ES-I3 (cell line): Measurements from ENCODE around the gene ANKRD30A.
"Not testable (repeated sequence)": the region's sequence is repeated elsewhere in the genome, so short reads cannot be mapped to it uniquely, and the experiment has no call there.

Experiments used
- H3K36me3 ChIP-seq: 2 replicates; pipeline ENCODE4 v1.6.1; 2013; ENCODE audit warnings: mild to moderate bottlenecking, low read length, control low read depth, moderate library complexity; ENCODE audit not compliant: insufficient read depth
- H3K4me1 ChIP-seq: 2 replicates; pipeline ENCODE4 v1.6.1; 2013; ENCODE audit warnings: mild to moderate bottlenecking, control low read depth, low read length; ENCODE audit not compliant: insufficient read depth
- H3K9ac ChIP-seq: 2 replicates; pipeline ENCODE4 v1.6.1; 2013; ENCODE audit warnings: low read depth, mild to moderate bottlenecking, low read length, moderate library complexity
- H3K9me3 ChIP-seq: 2 replicates; pipeline ENCODE4 v1.6.1; 2013; ENCODE audit warnings: mild to moderate bottlenecking, low read length, moderate library complexity; ENCODE audit not compliant: control insufficient read depth, insufficient read depth

ANKRD30A gene

DNA sequence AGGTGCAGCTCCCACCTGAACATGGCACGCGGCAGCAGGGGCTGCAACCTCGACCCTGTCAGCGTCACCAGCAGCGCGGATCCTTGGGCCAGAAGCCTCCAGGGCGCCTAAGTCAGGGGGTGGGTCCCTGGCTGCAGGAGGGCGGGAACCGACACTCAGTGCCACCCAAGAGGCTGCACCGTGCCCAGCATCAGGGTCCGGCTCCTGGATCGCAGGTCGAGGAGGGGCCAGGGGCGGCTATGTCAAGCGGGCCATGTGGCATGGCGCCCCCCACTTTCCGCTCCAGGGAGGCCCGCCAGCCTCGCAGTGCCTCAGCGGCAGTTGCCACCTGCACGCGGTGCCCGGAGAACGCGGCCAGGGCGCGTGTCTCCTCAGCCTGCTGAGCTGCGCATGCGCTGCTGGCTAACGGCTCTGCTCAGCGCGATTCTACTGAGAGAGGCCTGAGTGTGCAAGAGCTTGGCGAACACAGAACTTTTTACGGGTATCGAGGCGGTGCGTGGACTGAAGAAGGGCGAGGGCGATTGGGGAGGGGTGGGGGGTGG, at the start of gene ANKRD30A:
ANKRD30A (plus strand) TSS at position 408 of the 542 bp plus-strand sequence. CDS start 190 bp downstream, outside the sequence.
- no peaks in the 10 kb centered on the region for H3K9me3 ChIP-seq
- H3K36me3 ChIP-seq = no peaks in the 10 kb centered on the region
- no peaks in the 10 kb centered on the region for H3K4me1 ChIP-seq
- no peak within 1 kb of the TSS for H3K9ac ChIP-seq

- not testable (repeated sequence) for H3K9me3 ChIP-seq, H3K9ac ChIP-seq, H3K4me1 ChIP-seq, H3K36me3 ChIP-seq
Measured at GRCh38 chr10:37076083-37076482, 49.3 kb upstream of the ANKRD30A start.

DNA sequence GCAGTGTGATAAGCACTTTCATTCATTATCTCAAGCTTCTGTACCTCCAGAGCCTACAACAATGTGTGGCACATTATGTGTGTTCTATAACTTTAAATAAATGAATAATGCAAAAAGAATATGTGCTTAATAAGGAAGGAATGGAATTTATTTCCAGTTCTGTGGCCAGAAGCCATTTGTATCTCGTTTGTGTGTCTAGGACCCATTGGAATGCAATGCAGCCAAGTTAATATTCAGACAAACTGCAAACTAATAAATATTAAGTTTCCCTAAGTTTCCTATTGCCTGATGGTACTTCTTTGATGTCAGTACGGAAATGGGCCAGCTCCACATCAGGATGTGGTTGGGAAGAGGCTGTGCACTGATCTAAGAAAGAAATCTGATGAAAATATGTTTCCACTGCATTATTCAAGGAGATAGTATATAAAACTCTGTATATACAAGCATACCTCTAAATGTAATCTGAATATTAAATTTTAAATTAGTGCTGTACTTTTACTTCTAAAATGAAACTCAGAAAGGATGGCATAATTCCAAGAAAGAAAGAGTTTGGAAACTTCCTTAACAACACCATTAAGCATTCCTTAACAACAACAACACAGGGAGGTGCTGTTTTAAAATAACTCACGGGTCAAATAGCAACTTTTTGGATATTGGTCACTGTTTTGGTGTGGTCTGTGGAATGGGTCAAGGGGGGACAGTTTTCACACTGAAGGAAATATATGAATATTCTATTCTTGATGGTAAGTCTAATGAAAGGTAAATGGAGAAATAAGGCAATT, 29.4 kb upstream of the ANKRD30A start:
- 0 out of 2 replicates have a peak, but pooled peaks cover 3% of the 10 kb centered on the region for H3K9me3 ChIP-seq
- no peak overlapping the region for H3K9ac ChIP-seq
- no peaks in the 10 kb centered on the region for H3K4me1 ChIP-seq
- no peaks in the 10 kb centered on the region for H3K36me3 ChIP-seq

DNA sequence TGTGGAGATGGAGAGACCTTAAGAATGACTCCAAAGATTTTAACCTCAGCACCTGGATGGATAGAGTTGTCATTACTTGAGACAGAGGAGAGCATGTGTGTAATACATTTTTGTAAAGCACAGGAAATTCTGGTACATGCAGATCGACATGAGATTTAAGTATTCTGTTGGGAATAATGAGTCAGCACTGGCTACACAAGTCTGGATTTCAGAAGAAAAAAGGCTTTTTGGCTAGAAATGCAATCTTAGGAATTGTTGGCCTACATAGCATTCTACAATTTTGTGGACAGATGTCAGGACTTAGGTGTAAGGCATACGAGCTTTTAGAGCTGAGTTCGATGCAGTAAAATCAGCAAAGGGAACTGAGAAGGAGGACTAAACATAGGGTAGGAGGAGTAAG, 24.1 kb upstream of the ANKRD30A start:
- Histone ChIP-seq H3K9me3 (no peaks in the 10 kb centered on the region), H3K36me3 (no peaks in the 10 kb centered on the region), H3K9ac (no peak overlapping the region), H3K4me1 (no peaks in the 10 kb centered on the region)

- Histone ChIP-seq H3K9ac (no peak overlapping the region), H3K36me3 (no peaks in the 10 kb centered on the region), H3K4me1 (no peaks in the 10 kb centered on the region), H3K9me3 (no peaks in the 10 kb centered on the region)
Measured at GRCh38 chr10:37109000-37109399, 16.4 kb upstream of the ANKRD30A start.

GRCh38 chr10:37124532-37124931, 866 bp upstream of the ANKRD30A start:
- no peaks in the 10 kb centered on the region for H3K9me3 ChIP-seq

GRCh38 chr10:37125921-37126320, 523 bp downstream of the ANKRD30A start:
- no peaks in the 10 kb centered on the region for H3K36me3 ChIP-seq
- no peak overlapping the region for H3K9ac ChIP-seq
- no peaks in the 10 kb centered on the region for H3K9me3 ChIP-seq
- no peaks in the 10 kb centered on the region for H3K4me1 ChIP-seq

More at GRCh38 chr10:37124532-37124931, 866 bp upstream of the ANKRD30A start:
- Histone ChIP-seq H3K36me3 (no peaks in the 10 kb centered on the region), H3K4me1 (no peaks in the 10 kb centered on the region), H3K9ac (no peak overlapping the region)

- no peaks in the 10 kb centered on the region for H3K9me3 ChIP-seq
- H3K9ac ChIP-seq = no peak overlapping the region
- H3K36me3 ChIP-seq = no peaks in the 10 kb centered on the region
- H3K4me1 ChIP-seq = no peaks in the 10 kb centered on the region
Measured at GRCh38 chr10:37146443-37146842, 21.0 kb downstream of the ANKRD30A start.

- H3K36me3 ChIP-seq = not testable (repeated sequence)
Measured at GRCh38 chr10:37162430-37162829, 37.0 kb downstream of the ANKRD30A start.

DNA sequence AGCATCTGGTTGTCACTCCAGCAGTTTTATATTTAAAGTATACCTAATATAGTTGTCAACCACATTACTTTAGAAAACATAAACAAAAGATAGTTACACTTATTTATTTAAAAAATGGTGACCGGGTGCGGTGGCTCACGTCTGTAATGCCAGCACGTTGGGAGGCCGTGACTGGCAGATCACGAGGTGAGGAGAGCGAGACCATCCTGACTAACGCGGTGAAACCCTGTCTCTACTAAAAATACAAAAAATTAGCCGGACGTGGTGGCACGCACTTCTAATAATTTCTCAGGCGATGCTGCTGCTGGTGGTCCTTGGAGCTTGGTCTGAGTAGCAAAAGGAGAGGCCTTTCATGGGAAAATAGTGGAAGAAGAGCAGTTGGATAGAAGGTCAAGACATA, 46.5 kb downstream of the ANKRD30A start:
- H3K9ac ChIP-seq, H3K9me3 ChIP-seq, H3K4me1 ChIP-seq, H3K36me3 ChIP-seq: not testable (repeated sequence)

More at GRCh38 chr10:37162430-37162829, 37.0 kb downstream of the ANKRD30A start:
- not testable (repeated sequence) for H3K9me3 ChIP-seq, H3K9ac ChIP-seq, H3K4me1 ChIP-seq

GRCh38 chr10:37178296-37178695, 52.9 kb downstream of the ANKRD30A start:
- not testable (repeated sequence) for H3K4me1 ChIP-seq, H3K36me3 ChIP-seq

DNA sequence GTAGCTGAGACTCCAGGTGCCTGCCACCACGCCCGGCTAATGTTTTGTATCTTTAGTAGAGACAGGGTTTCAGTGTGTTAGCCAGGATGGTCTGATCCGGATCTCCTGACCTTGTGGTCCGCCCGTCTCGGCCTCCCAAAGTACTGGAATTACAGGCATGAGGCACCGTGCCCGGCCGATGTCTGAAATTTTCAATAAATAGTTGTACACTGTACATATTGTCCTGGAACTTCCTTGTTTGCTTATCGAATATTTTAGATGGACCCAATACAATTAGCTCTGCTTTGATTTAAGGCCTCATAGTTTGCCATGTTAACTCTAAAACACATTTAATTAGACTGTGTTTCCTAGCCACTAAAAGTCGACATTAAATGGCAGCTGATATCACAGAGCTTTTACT, 57.3 kb downstream of the ANKRD30A start:
- not testable (repeated sequence) for H3K9ac ChIP-seq, H3K36me3 ChIP-seq, H3K9me3 ChIP-seq, H3K4me1 ChIP-seq

More at GRCh38 chr10:37178296-37178695, 52.9 kb downstream of the ANKRD30A start:
- H3K9me3 ChIP-seq, H3K9ac ChIP-seq: not testable (repeated sequence)

DNA sequence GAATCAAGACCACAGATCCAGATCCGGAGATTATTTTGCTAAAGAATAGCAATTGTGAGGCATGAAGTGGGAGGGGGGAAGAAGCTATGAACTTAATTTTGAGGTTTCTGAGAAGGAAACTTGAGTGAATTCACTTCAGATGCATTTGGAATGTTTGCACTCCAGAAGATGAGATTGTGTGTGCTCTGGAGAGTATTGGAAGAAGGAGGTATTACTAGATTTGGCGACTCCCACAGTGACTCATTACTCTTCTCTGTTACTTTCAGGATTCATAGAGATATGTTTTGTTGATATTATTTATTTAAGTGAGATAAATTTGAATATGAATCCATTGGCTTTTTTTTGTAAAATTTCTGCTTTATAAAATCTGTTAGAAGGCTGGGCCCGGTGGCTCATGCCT, 80.7 kb downstream of the ANKRD30A start:
- no peaks in the 10 kb centered on the region for H3K4me1 ChIP-seq
- H3K9ac ChIP-seq = no peak overlapping the region
- no peaks in the 10 kb centered on the region for H3K36me3 ChIP-seq
- no peaks in the 10 kb centered on the region for H3K9me3 ChIP-seq

DNA sequence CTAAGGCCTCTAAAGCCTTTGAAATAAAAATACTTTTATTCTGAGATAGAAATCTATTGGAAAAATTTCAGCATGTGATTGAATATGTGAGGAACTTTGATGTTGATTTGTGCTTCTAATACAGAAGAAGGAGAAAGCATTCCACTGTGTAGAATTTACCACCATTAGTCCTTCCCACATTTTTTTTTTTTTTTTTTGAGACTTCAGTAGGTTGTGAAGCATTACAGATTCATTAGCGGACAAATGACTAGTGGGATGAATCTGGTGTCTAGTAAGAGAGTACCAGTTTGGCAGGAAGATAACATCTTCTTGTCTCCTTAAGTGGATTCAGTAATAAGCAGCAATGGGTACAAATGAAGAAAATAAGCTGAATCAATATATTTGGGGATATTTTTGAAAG, 95.5 kb downstream of the ANKRD30A start:
- no peaks in the 10 kb centered on the region for H3K4me1 ChIP-seq
- H3K36me3 ChIP-seq = no peaks in the 10 kb centered on the region
- no peak overlapping the region for H3K9ac ChIP-seq
- H3K9me3 ChIP-seq = no peaks in the 10 kb centered on the region

- Histone ChIP-seq H3K9ac (no peak overlapping the region), H3K36me3 (no peaks in the 10 kb centered on the region), H3K4me1 (no peaks in the 10 kb centered on the region), H3K9me3 (no peaks in the 10 kb centered on the region)
Measured at GRCh38 chr10:37222046-37222445, 96.6 kb downstream of the ANKRD30A start.
